Activated CD4-positive, alpha-beta T cell treated with anti-CD3 and anti-CD28 coated beads, Interleukin-2, Interleukin-4, amounts not matched to agents 100 ng/mL and 50 ng/mL, durations not matched to agents 16 hours and 8 hours (primary cell): ENCODE results near the gene PRKCQ.

Experiments
- DNase-seq: peaks from one replicate; pipeline ENCODE4 v3.0.0-alpha.2; 2020; ENCODE audit warnings: low spot score

The PRKCQ gene

DNA sequence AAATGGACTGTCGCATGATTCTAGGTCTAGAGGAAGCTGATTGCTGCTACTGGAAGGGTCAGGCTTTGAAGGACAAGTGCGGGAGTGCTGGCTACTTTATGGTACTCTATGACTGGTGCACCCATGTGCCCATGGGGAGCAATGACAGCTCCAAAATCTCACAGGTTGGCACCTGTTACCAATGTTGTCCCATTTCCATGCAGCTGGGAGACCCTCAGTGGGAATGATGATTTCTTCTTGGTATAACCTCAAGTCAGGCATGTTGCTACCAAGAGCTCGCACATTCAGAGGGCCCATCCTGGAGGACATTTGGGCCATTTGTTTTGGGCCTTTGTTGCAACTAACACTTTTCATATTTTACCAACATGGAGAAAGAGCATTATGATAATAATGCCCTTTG lies 174.4 kb downstream of the PRKCQ start:
- DNase-seq: no peak

DNA sequence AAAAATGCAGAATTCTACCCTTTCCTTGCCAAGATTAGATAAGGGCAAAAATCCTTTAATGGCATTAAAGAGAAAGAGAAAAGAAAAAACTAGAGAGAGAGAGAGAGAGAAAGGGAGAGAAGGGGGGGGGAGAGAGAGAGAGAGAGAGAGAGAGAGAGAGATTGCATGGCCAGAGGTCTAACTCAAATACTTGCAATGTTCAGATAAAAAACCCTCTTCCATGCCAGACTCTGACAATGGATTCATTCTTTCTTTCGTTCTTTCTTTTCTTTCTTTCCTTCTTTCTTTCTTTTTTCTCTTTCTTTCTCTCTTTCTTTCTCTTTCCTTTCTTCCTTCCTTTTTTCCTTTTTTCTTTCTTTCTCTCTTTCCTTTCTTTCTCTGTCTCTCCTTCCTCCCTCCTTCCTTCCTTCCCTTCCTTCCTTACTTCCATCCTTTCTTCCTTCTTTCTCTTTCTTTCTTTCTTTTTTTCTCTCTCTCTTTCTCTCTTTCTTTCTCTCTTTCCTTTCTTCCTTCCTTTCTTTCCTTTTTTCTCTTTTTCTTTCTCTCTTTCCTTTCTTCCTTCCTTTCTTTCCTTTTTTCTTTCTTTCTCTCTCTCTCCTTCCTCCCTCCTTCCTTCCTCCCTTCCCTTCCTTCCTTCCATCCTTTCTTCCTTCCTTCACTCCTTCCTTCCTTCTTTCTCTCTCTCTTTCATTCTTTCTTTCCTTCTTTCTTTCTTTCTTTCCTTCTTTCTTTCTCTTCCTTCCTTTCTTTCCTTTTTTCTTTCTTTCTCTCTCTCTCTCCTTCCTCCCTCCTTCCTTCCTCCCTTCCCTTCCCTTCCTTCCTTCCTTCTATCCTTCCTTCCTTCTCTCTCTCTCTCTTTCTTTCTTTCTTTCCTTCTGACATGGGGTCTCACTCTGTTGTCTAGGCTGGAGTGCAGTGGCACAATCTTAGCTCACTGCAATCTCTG lies 175.7 kb downstream of the PRKCQ start:
- no peak for DNase-seq

DNA sequence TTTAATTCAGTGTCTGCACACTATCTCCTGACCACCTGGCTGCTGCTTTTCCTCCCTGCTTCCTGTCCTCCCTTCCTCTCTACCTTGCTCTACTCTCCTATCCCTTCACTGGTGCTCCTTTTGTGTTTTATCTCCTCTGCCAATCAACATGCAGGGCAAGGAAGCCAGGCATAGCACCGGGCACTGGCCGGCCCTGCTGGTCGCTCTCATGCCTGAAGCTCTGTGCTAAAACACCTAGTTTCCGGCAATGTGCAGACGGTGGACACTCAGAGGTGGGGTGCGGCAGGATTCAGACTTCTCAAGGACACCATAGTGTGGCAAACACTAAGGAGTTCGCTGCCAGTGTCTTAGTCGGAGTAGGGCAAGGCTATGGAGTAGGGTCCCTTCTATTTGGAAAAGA lies 177.1 kb downstream of the PRKCQ start:
- DNase-seq: no peak

DNA sequence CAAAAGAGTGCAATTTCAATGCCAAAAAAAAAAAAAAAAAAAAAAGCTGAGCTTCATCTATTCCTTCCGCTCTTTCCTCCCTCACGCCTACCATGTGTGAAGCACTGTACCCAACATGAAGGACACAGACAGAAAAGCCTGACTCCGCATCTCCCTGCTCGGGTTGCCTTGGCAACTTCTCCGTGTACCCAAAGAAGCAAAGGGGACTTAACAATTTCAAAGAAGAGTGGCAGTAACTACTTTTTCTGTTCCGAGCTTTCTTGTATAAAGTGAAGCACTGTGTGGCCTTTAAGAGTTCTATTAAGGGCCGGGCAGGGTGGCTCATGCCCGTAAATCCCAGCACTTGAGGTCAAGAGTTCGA lies 177.7 kb downstream of the PRKCQ start:
- no peak for DNase-seq

DNA sequence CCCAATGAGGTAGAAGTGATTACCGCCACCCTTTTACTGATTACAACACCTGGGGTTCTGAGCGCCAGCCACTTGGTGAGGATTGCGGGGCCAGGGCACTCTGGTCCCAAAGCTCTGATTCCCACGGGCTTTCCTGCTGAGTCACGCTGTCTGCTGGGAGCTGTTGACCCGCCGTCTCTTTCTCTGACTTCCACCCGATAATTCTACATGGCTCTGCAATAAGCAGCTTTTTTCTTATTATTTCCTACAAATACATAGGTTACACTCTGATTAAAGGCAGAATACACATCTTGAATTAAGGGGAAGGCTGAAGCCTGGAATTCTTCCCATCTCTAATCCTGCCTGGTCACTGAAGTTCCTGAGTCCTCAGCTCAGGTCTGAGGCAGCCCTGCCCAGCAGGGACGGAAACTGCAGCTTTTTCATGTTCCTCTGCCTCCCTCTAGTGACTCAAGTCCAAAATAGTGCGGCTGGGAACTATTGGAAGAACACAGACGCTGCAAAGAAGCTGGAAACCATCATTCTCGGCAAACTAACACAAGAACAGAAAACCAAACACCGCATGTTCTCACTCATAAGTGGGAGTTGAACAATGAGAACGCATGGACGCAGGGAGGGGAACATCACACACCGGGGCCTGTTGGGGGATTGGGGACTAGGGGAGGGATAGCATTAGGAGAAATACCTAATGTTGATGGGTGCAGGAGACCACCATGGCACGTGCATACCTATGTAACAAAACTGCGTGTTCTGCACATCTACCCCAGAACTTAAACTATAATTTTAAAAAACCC lies 178.3 kb downstream of the PRKCQ start:
- peak; percentile 78 for DNase-seq

DNA sequence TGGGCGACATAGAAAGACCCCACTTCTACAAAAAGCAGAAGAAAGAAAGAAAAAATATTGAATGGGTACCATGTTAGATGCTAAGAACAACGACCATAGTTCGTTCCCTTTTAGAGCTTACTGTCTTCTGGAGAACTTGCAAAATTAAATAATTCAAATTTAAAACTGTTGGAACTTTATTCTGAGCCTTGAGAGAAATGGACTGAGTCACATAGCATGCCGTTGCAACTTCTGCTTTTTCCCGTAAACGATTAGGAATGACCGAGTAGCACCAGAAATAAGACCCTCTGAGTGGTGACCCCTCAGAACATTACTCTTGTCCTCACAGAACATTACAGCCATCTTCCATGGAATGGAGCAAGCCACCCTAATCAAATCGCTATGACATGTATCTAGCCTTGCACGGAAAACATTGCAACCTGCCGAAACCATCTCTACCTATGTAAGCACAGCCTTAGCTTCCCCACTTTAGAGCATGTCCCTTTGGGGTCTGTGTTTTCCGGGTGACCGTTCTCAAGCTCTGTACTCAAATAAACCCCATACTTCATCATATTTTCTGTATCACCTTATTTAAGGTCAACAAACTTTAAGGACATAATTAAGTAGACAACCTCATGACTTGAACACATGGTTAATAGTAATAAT lies 179.1 kb downstream of the PRKCQ start:
- DNase-seq: no peak

DNA sequence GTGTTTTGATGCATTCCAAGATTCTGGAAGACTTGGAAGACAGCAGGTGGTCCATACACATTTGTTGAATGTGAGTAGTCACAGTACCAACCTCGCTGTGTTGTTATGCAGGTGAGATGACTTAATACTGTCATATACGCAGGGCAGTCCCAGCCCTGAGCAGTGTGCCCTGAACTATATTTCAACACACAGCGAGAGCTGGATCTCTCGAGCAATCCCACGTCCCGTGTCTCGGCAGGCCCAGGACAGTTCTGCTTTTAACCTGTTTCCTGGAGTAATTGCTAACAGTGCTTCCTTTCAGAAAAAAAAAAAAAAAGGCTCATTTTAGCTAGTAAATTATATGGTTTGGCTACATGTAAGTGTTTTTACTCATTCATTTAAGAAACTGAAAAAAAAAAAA lies 179.7 kb downstream of the PRKCQ start:
- no peak for DNase-seq

DNA sequence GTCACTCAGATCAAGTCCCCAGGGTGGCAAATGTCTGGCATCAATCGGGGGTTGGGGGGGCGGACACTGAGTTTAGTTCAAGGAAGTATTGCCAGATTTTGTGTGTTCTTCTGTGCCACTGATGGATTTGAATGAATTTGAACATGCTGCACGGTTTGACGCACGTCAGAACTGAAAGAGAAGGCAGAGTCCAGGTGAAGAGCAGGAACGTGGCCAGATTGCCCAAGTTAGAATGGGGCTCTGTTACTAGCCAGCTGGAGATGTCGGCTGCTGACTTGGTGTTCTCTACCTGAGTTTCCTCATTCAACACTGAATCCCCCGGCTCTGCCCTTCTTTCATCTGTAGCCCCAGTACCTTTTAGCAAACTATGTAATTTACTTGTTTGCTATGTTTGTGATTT lies 180.2 kb downstream of the PRKCQ start:
- DNase-seq: no peak

DNA sequence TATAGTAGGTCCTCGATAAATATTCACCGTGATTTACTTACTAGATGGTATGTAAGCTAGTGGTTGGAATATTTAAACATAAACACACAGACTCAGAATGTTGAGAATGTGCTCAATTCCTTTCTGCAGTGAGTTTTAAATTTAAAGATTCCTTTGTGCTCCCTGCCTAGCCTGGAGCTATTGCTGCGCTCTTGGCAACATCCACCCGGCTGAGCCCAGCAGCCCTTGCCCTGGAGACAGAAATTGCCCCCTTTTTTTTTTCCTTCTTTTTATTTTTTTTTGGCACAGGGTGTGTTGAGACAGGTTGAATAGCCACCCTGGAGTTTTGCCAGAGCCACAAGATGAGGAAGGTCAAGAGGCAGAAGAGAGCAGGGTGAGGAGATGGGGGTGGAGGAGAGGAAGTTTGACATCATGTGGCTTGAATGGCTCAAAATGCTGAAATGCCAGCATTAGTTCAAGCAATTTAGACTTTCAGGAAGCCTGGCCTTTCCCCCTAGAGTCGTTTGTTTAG lies 180.8 kb downstream of the PRKCQ start:
- DNase-seq: no peak

DNA sequence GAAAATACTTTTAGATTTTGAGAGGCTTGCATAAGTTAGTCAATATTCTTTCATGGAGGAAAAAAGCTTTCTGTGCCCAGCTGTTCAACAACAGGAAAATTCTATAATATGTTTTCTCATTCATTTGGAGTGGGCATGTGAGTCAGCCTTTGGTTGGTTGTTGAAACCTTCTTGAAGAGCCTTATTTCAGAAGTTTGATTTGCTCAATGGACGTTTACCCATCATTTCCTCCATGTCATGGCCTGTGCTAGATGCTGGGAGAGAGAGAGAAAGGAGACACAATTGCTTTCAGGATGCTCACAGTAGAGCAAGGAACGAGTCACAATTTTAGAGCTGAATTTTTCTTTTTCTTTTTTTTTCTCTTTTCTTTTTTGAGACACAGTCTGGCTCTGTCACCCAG lies 181.7 kb downstream of the PRKCQ start:
- no peak for DNase-seq

DNA sequence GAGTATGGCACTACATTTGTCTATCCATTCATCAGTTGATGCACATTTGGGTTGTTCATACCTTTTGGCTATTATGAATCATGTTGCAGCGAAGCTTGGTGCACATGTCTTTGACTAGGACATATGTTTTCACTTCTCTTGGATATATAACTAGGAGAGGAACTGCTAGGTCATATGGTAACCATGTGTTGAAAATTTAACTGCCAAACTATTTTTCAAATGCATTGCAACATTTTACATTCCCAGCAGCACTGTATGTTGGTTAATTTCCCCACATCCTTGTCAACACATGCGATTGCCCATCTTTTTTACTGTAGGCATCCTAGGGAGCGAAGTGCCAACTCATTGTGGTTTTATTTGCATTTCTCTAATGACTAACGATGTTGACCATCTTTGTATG lies 183.4 kb downstream of the PRKCQ start:
- DNase-seq: no peak

DNA sequence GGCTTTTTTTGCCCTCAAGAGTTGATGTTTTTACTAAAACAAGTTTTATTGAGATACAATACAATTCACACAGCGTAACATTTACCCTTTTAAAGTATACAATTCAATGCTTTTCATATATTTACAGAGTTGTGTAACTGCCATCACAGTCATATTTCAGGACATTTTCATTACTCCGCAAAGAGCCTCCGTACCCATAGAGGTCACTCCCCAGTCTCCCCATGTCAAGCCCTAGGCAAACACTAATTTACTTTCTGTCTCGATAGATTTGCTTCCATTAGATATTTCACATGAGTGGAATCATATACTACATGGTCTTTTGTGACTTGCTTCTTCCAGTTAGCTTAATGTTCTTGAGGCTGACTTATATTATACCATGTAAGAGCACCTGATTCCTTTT lies 183.8 kb downstream of the PRKCQ start:
- no peak for DNase-seq

DNA sequence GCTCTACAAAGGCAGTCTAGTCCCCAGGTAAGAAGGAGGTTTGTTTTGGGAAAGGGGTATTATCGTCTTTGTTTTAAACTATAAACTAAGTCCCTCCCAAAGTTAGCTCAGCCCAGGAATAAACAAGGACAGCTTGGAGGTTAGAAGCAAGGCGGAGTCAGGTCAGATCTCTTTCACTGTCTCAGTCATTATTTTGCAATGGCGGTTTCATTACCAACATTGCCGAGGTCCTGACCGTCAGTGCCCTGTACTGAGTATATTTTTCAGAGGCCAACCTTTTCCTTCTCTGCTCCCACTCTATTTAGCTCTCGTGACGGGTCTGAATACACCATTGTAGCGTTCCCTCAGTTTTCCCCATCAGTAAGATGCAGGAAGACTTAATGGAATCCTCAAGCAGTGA lies 184.5 kb downstream of the PRKCQ start:
- no peak for DNase-seq

DNA sequence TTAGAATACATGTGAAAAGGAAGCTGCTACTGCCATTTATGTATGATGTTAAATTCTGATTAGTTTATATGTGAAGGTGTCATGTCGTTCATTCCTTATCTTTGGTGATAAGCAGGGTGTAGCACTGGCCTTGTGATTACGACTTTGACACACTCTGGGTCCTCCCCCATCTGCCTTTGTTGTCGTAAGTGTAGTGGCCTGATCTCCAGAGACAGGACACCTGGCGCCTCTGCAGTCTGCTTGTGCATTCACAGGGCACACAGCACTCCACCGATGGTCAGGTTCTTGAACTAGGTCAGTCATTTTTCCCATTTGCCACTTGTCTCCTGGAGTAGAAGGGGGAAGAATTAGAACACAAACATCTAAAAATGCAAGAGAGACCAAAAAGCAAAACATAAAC lies 186.0 kb downstream of the PRKCQ start:
- DNase-seq: no peak

DNA sequence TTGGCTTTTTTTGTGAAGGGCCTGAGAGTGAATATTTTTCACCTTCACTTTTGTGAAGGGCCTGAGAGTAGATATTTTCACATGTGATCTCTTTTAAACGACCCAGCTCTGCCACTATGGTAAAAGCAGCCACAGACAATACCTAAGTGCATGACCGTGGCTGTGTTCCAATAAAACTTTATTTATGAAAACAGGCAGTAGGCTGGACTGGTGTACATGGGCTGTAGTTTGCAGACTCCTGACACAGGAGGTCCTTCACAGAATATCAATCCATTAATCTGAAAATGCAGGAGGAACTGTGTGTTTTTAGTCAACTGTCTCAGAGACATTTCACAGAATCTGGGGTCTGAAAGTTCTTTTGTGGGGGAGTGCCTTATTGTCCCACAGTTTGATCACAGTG lies 186.9 kb downstream of the PRKCQ start:
- DNase-seq: no peak

DNA sequence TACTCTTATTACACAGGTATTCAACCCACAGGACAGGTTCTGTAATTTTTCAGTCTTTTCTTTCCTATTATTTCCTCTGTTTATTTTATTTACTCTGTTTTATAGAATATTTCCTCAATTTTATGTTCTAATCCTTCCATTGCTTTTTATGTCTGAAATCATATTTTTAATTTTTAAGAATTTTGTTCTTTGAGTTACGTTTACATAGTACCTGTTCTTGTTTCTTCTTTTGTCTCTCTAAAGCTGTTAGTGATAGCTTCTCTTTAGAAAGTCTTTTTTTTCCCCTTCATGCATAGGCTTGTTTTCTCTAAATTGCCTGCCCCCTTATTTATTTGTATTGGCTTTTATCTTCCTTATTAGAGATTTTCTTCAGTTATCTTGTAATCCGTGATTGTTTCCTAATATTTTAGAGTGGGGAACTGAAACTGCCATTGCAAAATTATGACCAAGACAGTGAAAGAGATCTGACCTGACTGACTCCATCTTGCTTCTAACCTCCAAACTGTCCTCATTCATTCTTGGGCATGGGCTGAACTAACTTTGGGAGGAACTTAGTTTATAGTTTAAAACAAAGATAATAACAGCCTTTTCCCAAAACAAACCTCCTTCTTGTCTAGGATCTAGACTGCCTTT lies 189.7 kb downstream of the PRKCQ start:
- no peak for DNase-seq

DNA sequence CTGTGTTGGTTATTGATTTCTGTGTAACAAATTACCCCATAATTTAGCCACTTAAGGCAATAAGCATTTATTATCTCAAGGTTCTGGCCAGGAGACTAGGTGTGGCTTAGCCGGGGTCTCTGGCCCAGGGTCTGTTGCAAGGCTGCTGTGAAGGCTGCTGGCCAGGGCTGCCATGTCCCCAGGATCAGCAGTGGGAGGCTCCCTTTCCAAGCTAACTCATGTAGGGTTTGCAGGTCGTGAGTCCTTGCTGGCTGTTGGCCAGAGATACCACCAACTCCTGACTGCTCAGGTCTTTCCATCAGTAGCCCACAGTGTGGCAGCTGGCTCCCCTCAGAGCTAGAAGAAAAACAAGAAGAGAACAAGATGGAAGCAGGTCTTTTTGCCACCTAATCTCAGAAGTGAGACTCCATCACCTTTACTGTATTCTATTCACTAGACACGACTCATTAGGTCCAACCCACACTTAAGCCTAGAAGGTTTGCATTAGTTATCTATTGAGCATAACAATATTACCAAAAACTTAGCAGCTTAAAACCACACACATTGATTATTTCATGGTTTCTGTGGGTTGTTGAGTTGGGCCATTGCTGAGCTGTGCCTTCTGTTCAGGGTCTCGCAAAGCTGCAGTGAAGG lies 191.7 kb downstream of the PRKCQ start:
- no peak for DNase-seq

DNA sequence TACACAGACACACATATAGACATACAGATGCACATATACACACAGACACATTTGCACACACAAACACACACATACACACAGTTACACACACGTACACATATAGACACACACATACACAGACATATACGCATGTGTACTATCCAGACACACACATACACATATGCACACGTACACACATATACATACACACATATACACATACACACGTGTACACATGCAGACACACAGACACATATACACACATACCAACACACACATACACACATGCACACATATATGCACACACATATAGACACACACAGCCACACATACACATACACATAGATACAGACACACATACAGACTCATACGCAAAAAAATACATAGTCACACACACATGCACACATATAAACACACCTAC lies 193.1 kb downstream of the PRKCQ start:
- DNase-seq: no peak

DNA sequence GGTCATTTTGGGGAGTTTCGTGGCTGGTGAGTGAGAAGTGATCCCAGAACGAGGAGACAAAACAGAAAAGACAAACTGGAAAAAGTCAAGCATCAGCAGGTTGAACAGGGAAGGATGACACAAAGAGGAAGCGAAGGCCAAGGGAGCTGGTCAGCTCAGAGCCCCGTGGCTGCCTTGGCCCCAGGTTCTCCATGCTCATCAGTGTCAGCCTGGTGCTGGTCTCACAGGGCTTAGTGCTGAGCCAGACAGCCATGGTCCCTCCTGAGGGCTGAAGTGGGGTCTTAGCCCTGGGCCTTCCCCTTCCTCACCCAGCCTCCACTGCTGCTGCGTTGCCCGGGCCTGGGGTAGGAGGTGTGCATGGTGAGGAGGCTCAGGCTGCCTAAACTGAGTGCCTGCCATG lies 193.7 kb downstream of the PRKCQ start:
- DNase-seq: no peak

DNA sequence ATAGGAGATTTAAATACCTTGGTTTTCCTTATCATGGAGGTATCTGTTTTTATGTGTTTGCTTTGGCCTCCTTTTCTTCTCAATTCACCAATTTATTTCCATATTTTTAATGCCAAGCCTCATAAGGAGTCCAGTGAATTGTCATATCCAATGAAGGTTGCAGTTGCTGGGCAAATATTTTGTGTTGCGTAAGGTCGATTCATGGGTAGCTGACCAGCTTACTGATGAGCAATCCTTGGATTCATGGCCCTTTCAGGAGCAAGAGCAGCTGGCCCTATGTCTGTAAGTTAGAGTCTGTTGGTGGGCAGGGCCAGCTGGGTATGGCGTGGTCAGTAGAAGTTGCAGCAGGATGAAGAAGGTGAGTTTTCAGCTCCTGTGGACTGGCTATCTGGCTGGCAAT lies 194.4 kb downstream of the PRKCQ start:
- DNase-seq: no peak

DNA sequence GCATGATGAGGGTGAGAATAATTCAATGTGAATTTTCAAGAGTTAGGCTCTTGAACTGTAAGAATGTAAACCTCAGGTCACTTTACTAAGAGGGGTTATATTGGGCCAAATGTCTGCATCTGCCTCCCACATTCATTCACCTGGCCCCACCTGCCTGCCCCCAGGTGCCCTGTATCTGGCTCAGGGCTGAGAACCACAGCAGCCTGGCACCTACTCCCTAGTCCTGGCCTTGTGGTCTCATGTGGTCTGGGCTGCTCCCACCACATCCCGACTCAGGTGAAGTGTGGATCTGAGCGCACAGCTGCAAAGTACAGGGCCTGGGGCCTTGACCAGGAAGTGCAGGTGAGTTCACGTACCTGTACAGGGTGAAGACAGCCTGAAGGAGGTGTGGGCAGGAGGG lies 195.2 kb downstream of the PRKCQ start:
- no peak for DNase-seq

DNA sequence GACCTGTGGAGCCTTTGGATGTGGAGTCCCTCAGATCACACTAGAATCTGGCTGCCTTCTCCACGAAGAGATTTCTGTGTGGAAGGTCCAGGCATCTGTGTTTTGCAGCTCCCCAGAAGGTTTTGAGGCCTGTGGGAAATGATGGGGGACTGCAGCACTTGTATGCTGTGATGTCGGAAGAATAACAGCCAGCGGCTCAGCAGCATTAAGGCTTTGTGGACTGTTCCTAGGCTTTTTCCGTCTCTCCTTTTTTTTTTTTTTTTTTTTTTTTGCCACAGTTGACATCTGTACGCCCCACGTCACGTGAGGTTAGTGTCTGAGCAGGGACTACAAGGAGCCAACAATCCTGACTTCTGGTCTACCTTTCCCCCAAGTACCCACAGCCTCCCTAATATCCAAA lies 196.0 kb downstream of the PRKCQ start:
- DNase-seq: no peak
